NCI-H345 treated with DMSO at 0.1 percent for 48 hours (cell line): ENCODE results near the gene BORCS5.
"Not testable (repeated sequence)": the region's sequence is repeated elsewhere in the genome, so short reads cannot be mapped to it uniquely, and the experiment has no call there.

Experiments
- DNase-seq: peaks from one replicate; lab custom pipeline; 2025; ENCODE audit not compliant: unreplicated experiment; lab: John Stamatoyannopoulos, UW

The BORCS5 gene

DNA sequence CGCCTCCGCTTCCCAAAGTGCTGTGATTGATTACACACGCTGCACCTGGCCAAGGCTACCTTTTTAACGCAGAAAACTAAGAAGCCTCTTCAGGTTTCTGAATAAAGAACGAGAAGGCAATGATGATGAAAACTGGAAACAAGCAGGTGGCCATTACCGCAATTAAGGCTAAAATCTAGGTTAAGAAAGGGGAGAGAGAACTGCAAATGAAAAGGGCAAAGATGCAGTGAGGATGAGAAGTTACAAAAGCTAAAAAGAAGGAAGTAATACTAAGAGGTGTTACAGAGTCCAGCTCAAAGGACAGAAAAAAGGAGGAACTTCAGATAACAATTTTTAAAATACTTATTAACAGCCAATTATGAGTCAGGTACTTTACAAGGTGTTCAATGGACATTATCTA lies 126.1 kb downstream of the BORCS5 start:
- no peak for DNase-seq

GRCh38 chr12:12483438-12483837 lies 126.6 kb downstream of the BORCS5 start:
- DNase-seq: no peak

- DNase-seq: no peak
Measured at GRCh38 chr12:12486661-12487240, 129.9 kb downstream of the BORCS5 start.

GRCh38 chr12:12487490-12487889 lies 130.6 kb downstream of the BORCS5 start:
- DNase-seq: no peak

DNA sequence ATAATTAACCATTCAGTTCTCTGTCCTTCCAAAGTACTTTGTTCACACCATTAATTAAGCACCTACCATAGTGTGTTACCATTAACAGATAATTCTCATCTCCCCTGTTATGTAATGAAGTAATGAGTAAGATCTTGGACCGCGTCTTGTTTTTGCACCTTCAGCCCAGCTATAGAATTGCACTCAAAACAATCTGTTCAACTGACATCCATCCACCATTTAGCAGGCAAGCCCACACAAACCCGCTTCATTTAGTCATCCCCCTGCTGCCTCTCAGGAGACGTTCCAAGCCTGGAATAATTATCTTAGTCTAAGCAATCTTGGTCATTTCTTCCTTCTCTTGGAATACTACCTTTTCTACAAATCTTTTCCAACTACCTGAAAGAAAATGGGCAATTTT lies 131.4 kb downstream of the BORCS5 start:
- no peak for DNase-seq

DNA sequence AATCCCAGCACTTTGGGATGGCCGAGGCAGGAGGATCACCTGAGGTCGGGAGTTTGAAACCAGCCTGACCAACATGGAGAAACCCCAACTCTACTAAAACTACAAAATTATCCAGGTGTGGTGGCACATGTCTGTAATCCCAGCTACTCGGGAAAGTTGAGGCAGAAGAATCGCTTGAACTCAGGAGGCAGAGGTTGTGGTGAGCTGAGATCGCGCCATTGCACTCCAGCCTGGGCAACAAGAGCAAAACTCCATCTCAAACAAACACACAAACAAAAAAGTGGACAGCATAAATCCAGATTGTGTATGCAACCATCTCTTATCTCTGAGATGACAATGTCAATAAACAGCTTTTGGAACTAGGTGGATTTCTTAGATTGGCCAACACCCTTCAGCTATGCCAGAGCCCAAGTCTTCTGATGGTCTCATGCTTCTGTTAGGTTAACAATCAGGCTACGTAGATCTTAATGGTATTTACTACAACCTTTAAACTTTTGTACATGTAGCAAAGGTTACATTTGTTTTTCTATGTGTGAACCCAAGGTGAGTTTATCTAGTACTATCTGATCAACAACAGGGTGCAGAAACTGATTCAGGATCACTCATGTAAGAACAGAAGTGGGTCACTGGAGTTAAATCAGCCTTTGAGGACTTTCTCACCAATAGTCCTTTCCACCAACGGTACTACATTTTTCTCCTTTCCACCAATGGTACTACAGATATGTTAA lies 132.1 kb downstream of the BORCS5 start:
- DNase-seq: no peak

DNA sequence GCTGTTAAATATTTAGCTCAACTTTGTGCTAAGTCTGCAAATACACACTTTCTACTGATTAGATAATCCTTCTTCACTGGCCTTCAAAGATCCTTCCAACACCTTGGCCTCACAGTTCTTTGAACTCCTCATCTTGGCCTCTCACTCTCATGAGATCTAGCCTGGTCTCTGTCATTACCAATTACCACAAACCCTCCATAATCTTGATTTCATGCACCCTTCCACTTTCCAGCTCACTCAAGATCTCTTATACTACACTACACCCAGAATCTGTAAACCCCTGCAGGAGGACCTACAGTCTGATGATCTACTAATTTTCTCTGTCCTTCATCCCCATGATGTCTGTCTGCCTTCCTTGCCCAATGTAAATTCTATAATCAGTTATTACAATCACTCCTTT lies 134.7 kb downstream of the BORCS5 start:
- no peak for DNase-seq

DNA sequence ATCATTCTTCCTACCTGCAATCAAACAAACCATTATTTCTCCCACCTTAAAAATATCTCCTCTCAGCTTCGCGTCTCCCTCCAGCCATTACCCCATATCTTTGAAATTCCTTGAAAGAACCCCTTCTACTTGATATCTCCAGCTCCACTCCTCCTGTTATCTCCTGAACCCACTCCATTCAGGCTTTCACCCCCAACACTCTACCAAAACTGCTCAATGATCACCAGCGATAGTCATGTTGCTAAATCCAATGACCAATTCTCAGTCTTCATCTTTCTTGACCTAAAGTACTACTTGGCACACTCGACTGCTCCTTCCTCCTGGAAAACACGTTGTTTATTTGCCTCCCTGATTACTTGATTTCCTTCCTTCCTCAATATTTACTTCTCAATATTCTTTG lies 135.7 kb downstream of the BORCS5 start:
- no peak for DNase-seq

DNA sequence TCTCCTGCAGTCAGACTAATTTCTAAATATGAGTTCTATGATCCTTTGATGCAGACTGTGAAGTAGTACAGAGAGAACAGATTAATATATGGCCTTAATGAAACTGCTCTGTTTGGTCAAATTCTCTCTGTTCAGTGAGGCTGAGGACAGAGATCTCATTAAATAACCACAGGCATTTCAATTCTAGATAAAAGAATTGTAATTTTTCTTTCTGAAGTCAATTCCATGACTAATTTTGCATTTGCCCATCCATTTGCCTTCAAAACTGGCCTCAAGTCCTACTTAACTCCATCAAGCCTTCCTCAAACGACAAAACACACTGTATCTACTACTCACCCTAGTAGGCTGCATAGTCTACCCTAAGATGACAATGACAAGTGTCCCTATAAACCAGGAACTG lies 138.7 kb downstream of the BORCS5 start:
- no peak for DNase-seq

- no peak for DNase-seq
Measured at GRCh38 chr12:12498210-12498609, 141.3 kb downstream of the BORCS5 start.

GRCh38 chr12:12499909-12500604 lies 143.2 kb downstream of the BORCS5 start:
- no peak for DNase-seq

- no peak for DNase-seq
Measured at GRCh38 chr12:12501121-12501520, 144.2 kb downstream of the BORCS5 start.

- DNase-seq: not testable (repeated sequence)
Measured at GRCh38 chr12:12502130-12502814, 145.4 kb downstream of the BORCS5 start.

DNA sequence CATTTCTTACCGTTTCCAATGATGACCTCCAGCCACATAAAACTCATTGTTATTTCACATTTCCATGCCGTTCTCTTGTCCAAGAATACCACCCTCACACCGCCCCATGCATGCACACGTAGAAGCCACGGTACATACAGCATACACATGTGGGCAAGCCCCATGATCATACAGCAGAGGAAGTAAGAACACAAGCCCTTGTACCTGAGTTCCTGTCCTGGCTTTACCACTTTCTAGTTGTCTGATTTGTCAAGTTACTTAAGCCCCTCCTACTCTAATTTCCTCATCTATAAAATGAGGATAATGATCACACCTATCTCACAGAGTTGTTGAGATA lies 145.9 kb downstream of the BORCS5 start:
- DNase-seq: no peak

- DNase-seq: no peak
Measured at GRCh38 chr12:12503384-12504078, 146.7 kb downstream of the BORCS5 start.

GRCh38 chr12:12505544-12506495 lies 148.9 kb downstream of the BORCS5 start:
- no peak for DNase-seq

DNA sequence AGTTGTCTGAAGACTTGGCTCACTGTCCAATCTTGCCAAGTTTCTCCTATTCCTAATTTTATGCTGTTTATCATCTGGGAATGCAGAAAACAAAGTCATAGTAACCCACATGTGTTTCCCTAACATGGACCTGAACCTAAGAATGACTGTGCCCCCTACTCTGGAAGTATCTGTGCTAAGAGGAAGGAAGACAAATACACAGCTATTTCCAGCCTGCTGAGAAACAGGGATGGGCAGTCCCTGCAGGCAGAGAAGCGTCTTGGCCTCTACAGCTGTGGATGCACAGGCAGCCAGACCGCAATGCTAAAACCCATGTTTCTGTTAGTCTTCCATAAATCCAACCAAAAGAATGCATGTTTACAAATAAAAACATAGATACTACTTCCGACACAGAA lies 149.6 kb downstream of the BORCS5 start:
- no peak for DNase-seq

GRCh38 chr12:12507121-12507520 lies 150.2 kb downstream of the BORCS5 start:
- DNase-seq: no peak

DNA sequence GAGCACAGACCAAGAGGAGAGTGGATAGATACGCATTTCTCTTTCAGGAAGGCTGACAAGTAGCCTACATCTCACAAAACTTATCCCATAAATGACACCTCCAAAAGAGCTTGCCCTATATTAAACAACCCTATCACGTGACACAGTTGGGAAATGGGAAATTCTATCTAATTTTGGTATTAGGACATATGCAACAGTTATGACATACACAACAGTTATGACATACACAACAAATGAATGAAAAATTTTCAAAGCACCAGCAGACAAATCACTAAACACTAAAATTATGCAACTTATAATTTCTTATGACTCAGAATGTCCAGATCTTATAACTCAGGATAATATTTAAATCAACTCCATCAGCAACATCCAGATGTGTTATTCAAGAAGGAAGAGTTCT lies 151.7 kb downstream of the BORCS5 start:
- DNase-seq: no peak

- DNase-seq: no peak
Measured at GRCh38 chr12:12510141-12510540, 153.3 kb downstream of the BORCS5 start.
